Thyroid gland (tissue), 4 donors: ENCODE results near the gene NPHP4. TPM values are rescaled to one million over a fixed set of nuclear protein-coding genes. Genes with fewer than 3 reads are reported as not detected.

ENCODE experiments used
- DNase-seq, 2 donors: peaks; one replicate each; pipeline ENCODE4 v3.0.0-alpha.2; 2019
- H3K27ac ChIP-seq, 3 donors: fragments of 200-600 bp; sonication (generic); 1 replicate in 2 of 3; 2 replicates in 1 of 3; pipeline ENCODE4 v1.5.1; 2016 to 2019; ENCODE audit warnings: mild to moderate bottlenecking in 1 of 3, moderate library complexity in 1 of 3
- H3K27me3 ChIP-seq: fragments of 200-600 bp; sonication (generic); one replicate; pipeline ENCODE4 v1.5.1; 2019
- H3K36me3 ChIP-seq, 2 donors: fragments of 200-600 bp; sonication (generic); one replicate each; pipeline ENCODE4 v1.5.1; 2016 to 2019
- H3K4me1 ChIP-seq, 2 donors: fragments of 200-600 bp; sonication (generic); one replicate each; pipeline ENCODE4 v1.5.1; 2017 to 2019
- H3K4me3 ChIP-seq, 3 donors: fragments of 200-600 bp; sonication (generic); replicated peaks in 1 of 3; 1 replicate in 2 of 3; 2 replicates in 1 of 3; pipeline ENCODE4 v1.5.1; 2016; ENCODE audit warnings: mild to moderate bottlenecking in 1 of 3
- H3K9me3 ChIP-seq: fragments of 200-600 bp; sonication (generic); one replicate; pipeline ENCODE4 v1.5.1; 2017
- CTCF ChIP-seq, 6 experiments: fragments of 200-600 bp in 3 of 6; fragments of 450-650 bp in 3 of 6; sonication (generic) in 3 of 6; IDR thresholded peaks; one replicate each; pipeline ENCODE4 v1.5.1; 2016 to 2019; ENCODE audit warnings: antibody characterized with exemption in 6 of 6, mild to moderate bottlenecking in 2 of 6, inconsistent platforms in 1 of 6, moderate library complexity in 1 of 6
- POLR2A ChIP-seq, 2 donors: fragments of 450-650 bp; IDR thresholded peaks; one replicate each; pipeline ENCODE4 v1.6.1; 2017; ENCODE audit warnings: antibody characterized with exemption in 2 of 2, mild to moderate bottlenecking in 2 of 2, moderate library complexity in 1 of 2
- WGBS, 2 donors: methylation state at CpG; one replicate each; pipeline ENCODE4 v1.1.5; 2017; 5-methylcytosine and 5-hydroxymethylcytosine counted together
- intact Hi-C: fragments of 100-400 bp; cut with DNase I; formaldehyde crosslinking; loops from one replicate; pipeline ENCODE4 v1.15.1; 2023
- total RNA-seq, 4 donors: library from RNA; depleted of rRNA; stranded (reverse); fragments of >200 nt; gene quantifications; one replicate each; pipeline ENCODE4 v1.2.3, GENCODE V29; 2016

NPHP4 gene
- total RNA-seq, 4 donors from 2014 or later = 24.3 to 48.3 (median 30.4) TPM

- Histone ChIP-seq H3K4me1 (no peaks in the 10 kb centered on the region), H3K9me3 (no peaks in the 10 kb centered on the region), H3K27ac (no peak overlapping the region), H3K27me3 (no peaks in the 10 kb centered on the region), H3K4me3 (no peak overlapping the region), H3K36me3 (no peaks in the 10 kb centered on the region)
- 68 to 75% methylated on average over 9 to 12 of the region's 12 CpGs for WGBS, 2 donors
- DNase-seq = no peak
- TF ChIP-seq CTCF (IDR thresholded peaks at IDR 0.05) = no peak
- TF ChIP-seq POLR2A (IDR thresholded peaks at IDR 0.05) = no peak
- intact Hi-C loops = no loop called here
These were observed 170.6 kb downstream of the NPHP4 start for GRCh38 chr1:5821540-5822176.

- no peaks in the 10 kb centered on the region for H3K9me3 ChIP-seq
- intact Hi-C loops = no loop called here
These were observed 172.2 kb downstream of the NPHP4 start for GRCh38 chr1:5820026-5820421.

GRCh38 chr1:5819391-5820025 lies 172.7 kb downstream of the NPHP4 start:
- intact Hi-C loops = no loop called here
- no peak for DNase-seq
- H3K4me1 ChIP-seq = no peaks in the 10 kb centered on the region
- TF ChIP-seq CTCF (IDR thresholded peaks at IDR 0.05) = no peak
- no peak for TF ChIP-seq POLR2A (IDR thresholded peaks at IDR 0.05)
- H3K27ac ChIP-seq = no peak overlapping the region
- H3K4me3 ChIP-seq = no peak overlapping the region
- no peaks in the 10 kb centered on the region for H3K36me3 ChIP-seq
- no peaks in the 10 kb centered on the region for H3K27me3 ChIP-seq
- no peaks in the 10 kb centered on the region for H3K9me3 ChIP-seq
- WGBS, 2 donors = 88 to 89% methylated on average over 9 of the region's 9 CpGs

More at GRCh38 chr1:5820026-5820421, 172.2 kb downstream of the NPHP4 start:
- H3K4me3 ChIP-seq = no peak overlapping the region
- H3K4me1 ChIP-seq = no peaks in the 10 kb centered on the region
- no peaks in the 10 kb centered on the region for H3K36me3 ChIP-seq
- no peaks in the 10 kb centered on the region for H3K27me3 ChIP-seq
- no peak for DNase-seq
- H3K27ac ChIP-seq = no peak overlapping the region
- 80 to 94% methylated on average over 2 to 8 of the region's 10 CpGs for WGBS, 2 donors
- TF ChIP-seq CTCF (IDR thresholded peaks at IDR 0.05) (no peak), POLR2A (IDR thresholded peaks at IDR 0.05) (no peak)

GRCh38 chr1:5818755-5819154 lies 173.5 kb downstream of the NPHP4 start:
- TF ChIP-seq POLR2A (IDR thresholded peaks at IDR 0.05) = no peak
- no peak for TF ChIP-seq CTCF (IDR thresholded peaks at IDR 0.05)
- Histone ChIP-seq H3K27ac (no peak overlapping the region), H3K4me1 (no peaks in the 10 kb centered on the region), H3K4me3 (no peak overlapping the region), H3K9me3 (no peaks in the 10 kb centered on the region), H3K36me3 (no peaks in the 10 kb centered on the region), H3K27me3 (no peaks in the 10 kb centered on the region)
- intact Hi-C loops = no loop called here
- no peak for DNase-seq
- WGBS, 2 donors = 77% methylated on average over 14 of the region's 14 CpGs

- no peak for TF ChIP-seq CTCF (IDR thresholded peaks at IDR 0.05)
- TF ChIP-seq POLR2A (IDR thresholded peaks at IDR 0.05) = no peak
- Histone ChIP-seq H3K27me3 (no peaks in the 10 kb centered on the region), H3K9me3 (no peaks in the 10 kb centered on the region), H3K36me3 (no peaks in the 10 kb centered on the region), H3K27ac (no peak overlapping the region), H3K4me1 (no peaks in the 10 kb centered on the region), H3K4me3 (no peak overlapping the region)
- WGBS, 2 donors = 93 to 95% methylated on average over 4 of the region's 4 CpGs
- no peak for DNase-seq
- intact Hi-C loops = no loop called here
These were observed 176.5 kb downstream of the NPHP4 start for GRCh38 chr1:5815716-5816115.
